Cardiac fibroblast (primary cell): Measurements from ENCODE around the gene PLCB4.
A peak's percentile ranks its signal among the peaks of the same experiment; 100 is the strongest.

Experiments used
- DNase-seq, 2 donors: peaks; one replicate each; pipeline versions ENCODE4 v3.0.0 to v3.0.0-alpha.2; 2010; ENCODE audit warnings: low read depth in 2 of 2
- H3K4me3 ChIP-seq, 2 donors: replicated peaks in 1 of 2; 1 replicate in 1 of 2; 2 replicates in 1 of 2; pipeline ENCODE4 v1.5.1; 2011; ENCODE audit warnings: low read depth in 2 of 2, low read length in 2 of 2, mild to moderate bottlenecking in 2 of 2, moderate library complexity in 1 of 2
- TF ChIP-seq, protein P1 (sequence below): IDR thresholded peaks from one replicate; pipeline ENCODE4 v1.5.1; 2011; ENCODE audit warnings: low read depth, mild to moderate bottlenecking, low read length, inconsistent platforms

PLCB4 gene

DNA sequence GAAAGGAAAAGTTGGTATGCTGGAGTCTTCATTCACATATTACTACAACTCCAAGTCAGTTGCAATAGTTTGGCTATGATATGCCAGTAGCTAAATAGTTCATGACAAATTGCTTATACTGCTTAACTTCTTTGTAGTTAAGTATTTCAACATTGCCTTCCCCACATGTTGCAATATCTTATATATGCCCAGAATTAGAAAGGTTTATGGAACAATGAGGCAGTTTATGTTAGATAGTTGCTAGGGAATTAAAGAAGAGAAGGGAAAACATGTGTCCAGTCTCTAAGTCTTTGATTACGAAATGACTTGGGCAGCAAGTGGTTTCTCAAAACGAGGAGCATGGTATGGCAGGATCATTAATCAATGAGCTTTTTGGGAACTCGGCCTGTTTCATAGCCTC lies 145.8 kb downstream of the PLCB4 start:
- TF ChIP-seq, protein P1, sequence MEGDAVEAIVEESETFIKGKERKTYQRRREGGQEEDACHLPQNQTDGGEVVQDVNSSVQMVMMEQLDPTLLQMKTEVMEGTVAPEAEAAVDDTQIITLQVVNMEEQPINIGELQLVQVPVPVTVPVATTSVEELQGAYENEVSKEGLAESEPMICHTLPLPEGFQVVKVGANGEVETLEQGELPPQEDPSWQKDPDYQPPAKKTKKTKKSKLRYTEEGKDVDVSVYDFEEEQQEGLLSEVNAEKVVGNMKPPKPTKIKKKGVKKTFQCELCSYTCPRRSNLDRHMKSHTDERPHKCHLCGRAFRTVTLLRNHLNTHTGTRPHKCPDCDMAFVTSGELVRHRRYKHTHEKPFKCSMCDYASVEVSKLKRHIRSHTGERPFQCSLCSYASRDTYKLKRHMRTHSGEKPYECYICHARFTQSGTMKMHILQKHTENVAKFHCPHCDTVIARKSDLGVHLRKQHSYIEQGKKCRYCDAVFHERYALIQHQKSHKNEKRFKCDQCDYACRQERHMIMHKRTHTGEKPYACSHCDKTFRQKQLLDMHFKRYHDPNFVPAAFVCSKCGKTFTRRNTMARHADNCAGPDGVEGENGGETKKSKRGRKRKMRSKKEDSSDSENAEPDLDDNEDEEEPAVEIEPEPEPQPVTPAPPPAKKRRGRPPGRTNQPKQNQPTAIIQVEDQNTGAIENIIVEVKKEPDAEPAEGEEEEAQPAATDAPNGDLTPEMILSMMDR = no peak
- H3K4me3 ChIP-seq = no peak overlapping the region
- DNase-seq = peak; percentile 75 to 96

GRCh38 chr20:9215539-9215938 lies 146.7 kb downstream of the PLCB4 start:
- TF ChIP-seq, protein P1 = peak; percentile 27
- peak in 1 of 2 donors; percentile 24 for DNase-seq
- no peak overlapping the region for H3K4me3 ChIP-seq

DNA sequence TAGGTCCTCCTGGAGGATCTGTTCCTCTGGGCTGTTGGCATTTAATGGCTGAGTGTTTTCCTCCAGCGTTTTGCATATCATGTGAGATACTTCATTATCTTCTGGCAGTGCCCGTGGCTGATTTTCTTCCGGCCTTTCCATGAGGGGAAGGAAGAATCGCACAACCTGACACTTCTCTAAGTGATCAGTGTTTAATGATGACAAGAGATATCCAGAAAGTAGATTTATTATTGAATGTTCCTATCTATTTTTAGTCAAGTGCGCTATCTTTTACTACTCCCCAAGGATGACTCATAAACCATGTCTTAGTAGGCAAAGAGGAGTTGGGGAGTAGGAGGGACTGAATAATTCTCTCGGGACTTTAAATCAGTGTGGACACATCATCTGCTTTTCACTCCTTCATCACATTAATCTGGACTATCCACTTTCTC lies 149.7 kb downstream of the PLCB4 start:
- DNase-seq = peak; percentile 62
- no peak overlapping the region for H3K4me3 ChIP-seq
- TF ChIP-seq, protein P1 = no peak

DNA sequence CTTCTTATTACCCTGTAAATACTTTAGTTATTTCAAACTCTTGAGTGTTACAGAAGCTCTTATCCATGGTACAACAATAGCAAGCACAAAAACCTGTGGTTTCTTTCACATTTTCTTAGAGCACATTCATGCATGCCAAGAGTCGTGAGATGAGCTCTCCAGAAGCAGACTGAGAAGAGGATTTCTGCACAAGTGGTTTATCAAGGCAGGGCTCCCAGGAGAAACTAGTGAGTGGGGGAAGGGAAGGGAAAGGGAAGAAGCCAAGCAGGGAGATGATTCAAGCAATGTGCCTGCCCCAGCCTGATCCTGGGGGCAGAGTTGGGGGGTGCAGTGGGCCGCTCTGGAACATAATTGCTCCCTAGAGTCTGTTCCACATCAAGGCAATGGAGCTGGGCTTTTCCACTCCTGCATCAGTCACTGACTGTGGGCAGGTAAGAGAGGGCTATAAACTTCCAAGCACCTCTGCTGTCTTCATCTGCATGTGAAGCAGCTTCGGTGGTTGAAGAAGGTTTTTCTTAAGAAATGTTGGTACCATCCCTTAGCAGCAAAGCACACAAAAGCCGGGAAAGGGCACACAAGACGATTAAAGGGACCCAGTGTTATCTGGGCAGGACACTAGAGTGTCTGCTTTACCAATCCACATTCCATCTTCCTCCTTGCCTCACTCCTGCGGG lies 152.1 kb downstream of the PLCB4 start:
- no peak overlapping the region for H3K4me3 ChIP-seq
- TF ChIP-seq, protein P1 = no peak
- DNase-seq = peak; percentile 64 to 69

DNA sequence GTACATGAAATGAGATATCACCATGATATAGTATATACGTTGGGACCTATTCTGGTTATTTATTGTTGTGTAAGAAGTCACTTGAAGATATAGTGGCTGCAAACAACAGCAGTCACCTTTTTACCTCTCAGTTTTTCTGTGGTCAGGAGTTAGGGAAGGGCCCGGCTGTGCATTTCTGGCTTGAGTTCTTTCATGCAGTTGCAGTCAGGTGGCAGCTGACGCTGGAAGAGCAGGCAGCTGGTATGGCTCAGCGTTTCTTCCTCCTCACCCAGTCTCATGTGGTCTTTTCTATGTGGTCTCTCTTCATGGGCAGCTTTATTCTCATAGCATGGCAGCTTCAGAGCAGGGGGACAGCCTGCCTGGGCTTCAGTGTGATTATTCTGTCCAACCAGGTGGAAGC lies 154.4 kb downstream of the PLCB4 start:
- TF ChIP-seq, protein P1 = no peak
- DNase-seq = no peak

GRCh38 chr20:9225879-9226278 lies 157.0 kb downstream of the PLCB4 start:
- H3K4me3 ChIP-seq = no peak overlapping the region
- no peak for DNase-seq
- TF ChIP-seq, protein P1 = no peak

More for the DNA sequence above, 154.4 kb downstream of the PLCB4 start:
- H3K4me3 ChIP-seq = no peak overlapping the region
